ENCODE results near the gene IBTK. TPM values are rescaled to one million over a fixed set of nuclear protein-coding genes. Genes with fewer than 3 reads are reported as not detected.
"Not testable (repeated sequence)": the region's sequence is repeated elsewhere in the genome, so short reads cannot be mapped to it uniquely, and the experiment has no call there.

Gene IBTK
- total and polyA plus RNA-seq, 9 donors: 13.3 to 37.4 (median 28.0) TPM

DNA sequence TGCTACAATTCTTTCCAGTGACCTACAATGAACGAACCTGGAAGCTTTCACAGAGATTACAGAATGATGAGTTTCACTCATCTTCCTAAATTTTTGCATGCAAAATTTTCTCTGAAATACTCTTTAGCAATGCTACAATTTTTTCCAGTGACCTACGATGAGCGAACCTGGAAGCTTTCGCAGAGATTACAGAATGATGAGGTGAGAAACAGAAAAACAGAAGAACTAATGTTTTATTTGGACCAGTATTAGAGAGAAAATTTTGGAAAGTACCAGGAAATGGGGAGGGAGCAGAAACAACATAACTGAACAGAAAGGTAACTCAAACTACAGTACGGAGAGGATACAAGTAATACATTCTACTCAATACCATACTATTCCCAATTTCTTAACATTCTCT is 75.0 kb downstream of the IBTK start:
- TF ChIP-seq EP300 (IDR thresholded peaks at IDR 0.05) (no peak), POLR2A (IDR thresholded peaks at IDR 0.05) (no peak)
- TF ChIP-seq, protein P1, sequence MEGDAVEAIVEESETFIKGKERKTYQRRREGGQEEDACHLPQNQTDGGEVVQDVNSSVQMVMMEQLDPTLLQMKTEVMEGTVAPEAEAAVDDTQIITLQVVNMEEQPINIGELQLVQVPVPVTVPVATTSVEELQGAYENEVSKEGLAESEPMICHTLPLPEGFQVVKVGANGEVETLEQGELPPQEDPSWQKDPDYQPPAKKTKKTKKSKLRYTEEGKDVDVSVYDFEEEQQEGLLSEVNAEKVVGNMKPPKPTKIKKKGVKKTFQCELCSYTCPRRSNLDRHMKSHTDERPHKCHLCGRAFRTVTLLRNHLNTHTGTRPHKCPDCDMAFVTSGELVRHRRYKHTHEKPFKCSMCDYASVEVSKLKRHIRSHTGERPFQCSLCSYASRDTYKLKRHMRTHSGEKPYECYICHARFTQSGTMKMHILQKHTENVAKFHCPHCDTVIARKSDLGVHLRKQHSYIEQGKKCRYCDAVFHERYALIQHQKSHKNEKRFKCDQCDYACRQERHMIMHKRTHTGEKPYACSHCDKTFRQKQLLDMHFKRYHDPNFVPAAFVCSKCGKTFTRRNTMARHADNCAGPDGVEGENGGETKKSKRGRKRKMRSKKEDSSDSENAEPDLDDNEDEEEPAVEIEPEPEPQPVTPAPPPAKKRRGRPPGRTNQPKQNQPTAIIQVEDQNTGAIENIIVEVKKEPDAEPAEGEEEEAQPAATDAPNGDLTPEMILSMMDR (IDR thresholded peaks at IDR 0.05): no peak
- Histone ChIP-seq H3K36me3 (no peaks in the 10 kb centered on the region), H3K9me3 (no peaks in the 10 kb centered on the region), H3K27me3 (no peaks in the 10 kb centered on the region), H3K4me3 (no peak overlapping the region), H3K4me1 (ENCODE audit: insufficient read depth) (no peaks in the 10 kb centered on the region), H3K27ac (no peak overlapping the region)
- intact Hi-C loops (cut with DNase I): no loop called here
- DNase-seq: no peak
- 95% methylated on average over 5 of the region's 5 CpGs for WGBS, 3 donors

DNA sequence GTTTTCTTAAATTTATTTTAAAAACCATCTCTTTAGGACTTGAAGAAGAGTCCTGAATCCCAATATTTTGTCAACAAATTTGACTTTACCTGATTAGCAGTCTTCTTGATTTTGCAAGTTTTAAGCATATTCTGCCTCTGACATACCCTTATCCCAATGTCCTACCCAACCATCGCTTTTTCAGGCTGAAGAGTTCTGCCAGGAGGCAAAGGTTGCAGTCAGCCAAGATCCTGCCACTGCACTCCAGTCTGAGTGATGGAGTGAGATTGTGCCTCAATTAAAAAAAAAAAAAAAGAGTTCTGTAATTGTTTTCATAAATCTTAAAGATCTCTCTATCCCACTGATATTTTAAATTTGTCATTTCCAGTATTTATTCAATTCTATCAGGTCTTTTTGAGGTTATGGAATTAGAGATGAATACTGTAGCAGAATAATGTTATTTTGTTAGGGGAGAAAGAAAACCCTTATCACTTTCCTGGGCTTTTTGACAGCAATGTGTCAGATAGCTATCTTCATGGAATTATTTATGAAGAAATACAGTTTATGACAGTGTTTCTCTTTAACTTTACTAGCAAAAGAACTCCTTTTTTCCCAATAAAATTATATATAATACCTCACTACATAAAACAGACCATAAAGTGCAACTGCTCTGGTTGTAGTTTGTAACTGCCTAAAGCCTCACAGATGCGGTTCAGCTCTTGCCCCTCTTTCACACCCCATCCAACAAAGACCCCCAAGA is 78.2 kb downstream of the IBTK start:
- intact Hi-C loops (cut with DNase I): no loop called here
- no peaks in the 10 kb centered on the region for H3K4me1 ChIP-seq (ENCODE audit: insufficient read depth)
- WGBS, 3 donors: 88 to 91% (median 89%) methylated on average over 2 of the region's 2 CpGs
- no peak for DNase-seq
- TF ChIP-seq POLR2A (IDR thresholded peaks at IDR 0.05) (no peak), EP300 (IDR thresholded peaks at IDR 0.05) (no peak)
- TF ChIP-seq, protein P1 (IDR thresholded peaks at IDR 0.05): no peak
- H3K27ac ChIP-seq: no peak overlapping the region
- no peak overlapping the region for H3K4me3 ChIP-seq
- H3K27me3 ChIP-seq: no peaks in the 10 kb centered on the region
- H3K36me3 ChIP-seq: no peaks in the 10 kb centered on the region
- H3K9me3 ChIP-seq: no peaks in the 10 kb centered on the region

DNA sequence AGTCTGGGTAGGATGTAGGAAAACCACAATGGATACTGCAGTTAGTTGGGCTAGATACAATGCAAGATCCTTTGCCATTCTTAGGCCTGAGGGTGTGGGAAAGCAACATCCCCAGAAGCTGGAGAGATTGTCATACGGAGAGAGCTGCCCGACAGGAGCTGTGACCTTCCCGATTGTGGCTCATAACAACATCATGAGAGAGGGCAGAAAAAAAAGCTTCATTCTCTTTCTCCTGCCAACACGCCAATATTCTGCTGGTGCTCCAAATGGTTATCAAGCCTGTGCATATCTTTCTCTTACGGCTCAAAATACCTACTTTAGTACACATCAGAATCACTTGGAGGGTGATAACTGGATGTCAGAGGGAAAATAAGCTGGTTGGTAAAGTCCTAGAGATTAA is 81.1 kb downstream of the IBTK start:
- Histone ChIP-seq H3K4me3 (no peak overlapping the region), H3K27ac (no peak overlapping the region), H3K4me1 (ENCODE audit: insufficient read depth) (no peaks in the 10 kb centered on the region), H3K9me3 (no peaks in the 10 kb centered on the region), H3K36me3 (no peaks in the 10 kb centered on the region), H3K27me3 (no peaks in the 10 kb centered on the region)
- no peak for DNase-seq
- intact Hi-C loops (cut with DNase I): no loop called here
- WGBS, 3 donors: 93 to 94% (median 94%) methylated on average over 5 of the region's 5 CpGs
- TF ChIP-seq EP300 (IDR thresholded peaks at IDR 0.05): no peak
- TF ChIP-seq POLR2A (IDR thresholded peaks at IDR 0.05): no peak
- TF ChIP-seq, protein P1 (IDR thresholded peaks at IDR 0.05): no peak

DNA sequence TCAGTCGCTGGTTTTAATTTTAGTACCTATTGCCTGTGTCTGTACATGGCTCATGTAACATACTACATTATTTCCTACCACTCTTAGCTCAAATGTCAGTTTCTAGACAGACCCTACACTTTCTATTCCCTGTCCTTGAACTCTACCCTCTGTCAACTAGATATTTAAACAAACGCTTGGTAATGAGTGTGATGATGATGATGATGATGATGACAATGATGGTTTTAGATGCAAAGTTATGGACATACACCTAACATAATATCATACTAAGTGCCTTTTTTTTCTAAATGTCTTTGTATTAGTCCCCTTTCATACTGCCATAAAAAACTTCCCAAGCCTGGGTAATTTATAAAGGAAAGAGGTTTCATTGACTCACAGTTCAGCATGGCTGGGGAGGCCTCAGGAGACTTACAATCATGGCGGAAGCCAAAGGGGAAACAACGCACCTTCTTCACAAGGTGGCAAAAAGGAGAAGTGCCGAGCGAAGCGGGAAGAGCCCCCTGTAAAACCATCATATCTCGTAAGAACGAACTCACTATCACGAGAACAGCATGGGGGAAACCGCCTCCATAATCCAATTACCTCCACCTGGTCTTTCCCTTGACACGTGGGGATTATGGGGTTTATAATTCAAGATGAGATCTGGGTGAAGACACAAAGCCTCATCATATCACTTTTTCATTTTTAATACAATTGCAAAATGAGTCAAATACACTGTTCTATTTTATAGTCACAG is 87.1 kb downstream of the IBTK start:
- no peak overlapping the region for H3K27ac ChIP-seq
- no peak overlapping the region for H3K4me3 ChIP-seq
- TF ChIP-seq, protein P1 (IDR thresholded peaks at IDR 0.05): no peak
- TF ChIP-seq EP300 (IDR thresholded peaks at IDR 0.05): no peak
- TF ChIP-seq POLR2A (IDR thresholded peaks at IDR 0.05): no peak
- whole genome bisulfite sequencing, 3 donors: 85 to 94% (median 91%) methylated on average over 12 of the region's 12 CpGs
- intact Hi-C loops (cut with DNase I): no loop called here
- H3K9me3 ChIP-seq: no peaks in the 10 kb centered on the region
- DNase-seq: no peak
- no peaks in the 10 kb centered on the region for H3K4me1 ChIP-seq (ENCODE audit: insufficient read depth)
- H3K36me3 ChIP-seq: no peaks in the 10 kb centered on the region
- H3K27me3 ChIP-seq: no peaks in the 10 kb centered on the region

DNA sequence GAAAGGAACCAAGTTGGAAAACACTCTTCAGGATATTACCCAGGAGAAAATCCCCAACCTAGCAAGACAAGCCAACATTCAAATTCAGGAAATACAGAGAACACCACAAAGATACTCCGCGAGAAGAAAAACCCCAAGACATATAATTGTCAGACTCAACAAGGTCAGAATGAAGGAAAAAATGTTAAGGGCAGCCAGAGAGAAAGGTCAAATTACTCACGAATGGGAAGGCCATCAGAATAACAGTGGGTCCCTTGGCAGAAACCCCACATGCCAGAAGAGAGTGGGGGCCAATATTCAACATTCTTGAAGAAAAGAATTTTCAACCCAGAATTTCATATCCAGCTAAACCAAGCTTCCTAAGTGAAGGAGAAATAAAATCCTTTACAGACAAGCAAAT is 94.8 kb downstream of the IBTK start:
- intact Hi-C loops (cut with DNase I); H3K4me3 ChIP-seq; H3K27ac ChIP-seq; H3K36me3 ChIP-seq; DNase-seq; H3K4me1 ChIP-seq (ENCODE audit: insufficient read depth); H3K27me3 ChIP-seq; H3K9me3 ChIP-seq: not testable (repeated sequence)
- WGBS, 3 donors: 64 to 77% (median 72%) methylated on average over 3 of the region's 3 CpGs

DNA sequence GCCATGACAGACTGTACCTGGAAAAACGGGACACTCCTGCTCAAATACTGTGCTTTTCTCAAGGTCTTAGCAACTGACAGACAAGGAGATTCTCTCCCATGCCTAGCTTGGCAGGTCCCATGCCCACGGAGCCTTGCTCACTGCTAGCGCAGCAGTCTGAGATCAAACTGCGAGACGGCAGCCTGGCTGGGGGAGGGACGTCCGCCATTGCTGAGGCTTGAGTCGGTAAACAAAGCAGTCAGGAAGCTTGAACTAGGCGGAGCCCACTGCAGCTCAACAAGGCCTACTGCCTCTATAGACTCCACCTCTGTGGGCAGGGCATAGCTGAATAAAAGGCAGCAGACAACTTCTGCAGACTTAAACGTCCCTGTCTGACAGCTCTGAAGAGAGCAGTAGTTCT is 96.4 kb downstream of the IBTK start:
- intact Hi-C loops (cut with DNase I); H3K27me3 ChIP-seq; DNase-seq; H3K36me3 ChIP-seq; H3K27ac ChIP-seq; H3K9me3 ChIP-seq; H3K4me1 ChIP-seq (ENCODE audit: insufficient read depth); H3K4me3 ChIP-seq: not testable (repeated sequence)
- WGBS, 3 donors: 92 to 93% (median 93%) methylated on average over 10 of the region's 10 CpGs
